Adrenal gland (tissue), 12 donors: ENCODE measurements around the gene TICAM2. TPM values are rescaled to one million over a fixed set of nuclear protein-coding genes. Genes with fewer than 3 reads are reported as not detected.
A peak's percentile ranks its signal among the peaks of the same experiment; 100 is the strongest.

ENCODE experiments used
- DNase-seq, 7 donors: peaks; one replicate each; pipeline ENCODE4 v3.0.0-alpha.2; 2019 to 2020
- H3K27ac ChIP-seq, 5 donors: fragments of 200-600 bp; sonication (generic) in 4 of 5; 1 replicate in 3 of 5; 2 replicates in 2 of 5; pipeline versions ENCODE4 v1.5.1 to v1.8.0; 2016 to 2020; ENCODE audit warnings: mild to moderate bottlenecking in 1 of 5
- H3K27me3 ChIP-seq: fragments of 200-600 bp; 2 replicates; pipeline ENCODE4 v1.8.0; 2021
- H3K36me3 ChIP-seq, 2 donors: fragments of 200-600 bp; replicated peaks in 1 of 2; 1 replicate in 1 of 2; 2 replicates in 1 of 2; pipeline versions ENCODE4 v1.5.1 to v1.8.0; 2018 to 2022
- H3K4me1 ChIP-seq, 2 donors: fragments of 200-600 bp; replicated peaks in 1 of 2; 1 replicate in 1 of 2; 2 replicates in 1 of 2; pipeline versions ENCODE4 v1.5.1 to v1.8.0; 2018 to 2021
- H3K4me3 ChIP-seq, 4 donors: fragments of 200-600 bp; sonication (generic) in 3 of 4; one replicate each; pipeline ENCODE4 v1.5.1; 2016 to 2018
- H3K9me3 ChIP-seq, 3 donors: fragments of 200-600 bp; sonication (generic) in 1 of 3; replicated peaks in 1 of 3; 1 replicate in 2 of 3; 2 replicates in 1 of 3; pipeline versions ENCODE4 v1.5.1 to v1.8.0; 2016 to 2021
- CTCF ChIP-seq, 6 experiments: fragments of 450-650 bp in 4 of 6; fragments of 200-600 bp in 2 of 6; sonication (generic) in 1 of 6; IDR thresholded peaks; 1 replicate in 5 of 6; 2 replicates in 1 of 6; pipeline versions ENCODE4 v1.5.1 to v1.8.0; 2016 to 2021; ENCODE audit warnings: antibody characterized with exemption in 6 of 6, mild to moderate bottlenecking in 2 of 6, moderate library complexity in 1 of 6
- POLR2A ChIP-seq, 2 donors: fragments of 450-650 bp; IDR thresholded peaks; one replicate each; pipeline ENCODE4 v1.6.1; 2017; ENCODE audit warnings: antibody characterized with exemption in 2 of 2, mild to moderate bottlenecking in 2 of 2, moderate library complexity in 1 of 2
- WGBS, 4 donors: extraction: QIAGEN DNeasy Blood & Tissue Kit in 2 of 4; methylation state at CpG; one replicate each; pipeline versions ENCODE4 v1.1.5 to v1.1.7; 2013 to 2017; 5-methylcytosine and 5-hydroxymethylcytosine counted together
- intact Hi-C, 2 donors: fragments of 100-400 bp; cut with DNase I; formaldehyde crosslinking; loops; one replicate each; pipeline versions ENCODE4 v1.14.1 to v1.15.0; 2022 to 2023
- polyA plus RNA-seq, 3 donors: library from polyadenylated mRNA; stranded (reverse); fragments of 200-250 nt in 2 of 3; fragments of 350-450 nt in 1 of 3; fragmentation: Illumina TruSeq in 1 of 3; extraction: RNeasy Lipid Tissue Mini Kit (QIAGEN cat#74804) in 1 of 3; gene quantifications; one replicate each; pipeline ENCODE4 v1.2.3, GENCODE V29; 2013 to 2014
- total RNA-seq, 9 donors: library from RNA; depleted of rRNA in 4 of 9; stranded (reverse); fragments of >200 nt in 4 of 9; fragments of 120-200 nt in 1 of 9; fragmentation: NEBNext Ultra II Directional in 1 of 9; extraction: Animal tissue kit (Norgen Biotek cat#: 25700) in 1 of 9; gene quantifications; one replicate each; pipeline versions ENCODE4 v1.1.0 to v1.2.4, GENCODE V29; 2013 to 2023
- donor health status: healthy with polysubstance abuse.
- donor health status: Bipolar disorder and iron deficiency.
- donor health status: DM: yes; HTN: yes; CAD: no.
- donor health status: DM: no; HTN: no; CAD: no.
- donor health status: DM: no; HTN: no; CAD: no.
- donor health status: DM: yes; HTN: yes; CAD: no.

TICAM2 gene
- total and polyA plus RNA-seq, 12 donors = 1.8 to 9.3 (median 3.5) TPM

- intact Hi-C loops = no loop called here
- H3K9me3 ChIP-seq = no peaks in the 10 kb centered on the region
- H3K27me3 ChIP-seq = no peaks in the 10 kb centered on the region
- DNase-seq = no peak
- TF ChIP-seq CTCF (IDR thresholded peaks at IDR 0.05) (no peak), POLR2A (IDR thresholded peaks at IDR 0.05) (no peak)
- H3K27ac ChIP-seq = no peak overlapping the region
- H3K4me3 ChIP-seq = no peak overlapping the region
- WGBS, 4 donors = 56 to 76% (median 59%) methylated on average over 4 of the region's 4 CpGs
- no peaks in the 10 kb centered on the region for H3K4me1 ChIP-seq
- H3K36me3 ChIP-seq = no peaks in the 10 kb centered on the region
These were observed 50.9 kb downstream of the TICAM2 start for GRCh38 chr5:115551415-115551814.

DNA sequence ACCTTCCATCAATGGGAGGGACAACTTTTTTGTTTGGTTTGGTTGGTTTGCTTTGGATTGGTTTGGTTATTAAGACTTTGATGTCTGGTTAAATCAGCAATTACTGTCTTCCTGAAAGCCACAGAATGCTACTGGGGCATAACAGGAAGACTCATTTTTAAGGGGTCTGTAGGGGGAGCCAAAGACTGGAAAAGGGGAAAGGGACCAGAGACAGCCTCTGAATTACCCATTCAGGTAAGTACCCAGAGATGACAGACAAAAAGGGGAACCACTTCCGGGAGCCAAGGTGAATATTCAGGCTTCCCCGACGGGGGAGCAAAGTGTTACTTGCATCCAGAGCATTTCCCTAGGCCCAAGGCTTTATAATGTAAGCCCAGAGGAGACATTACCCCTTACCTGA lies 53.1 kb downstream of the TICAM2 start:
- no peak for TF ChIP-seq POLR2A (IDR thresholded peaks at IDR 0.05)
- H3K27ac ChIP-seq = no peak overlapping the region
- no peak overlapping the region for H3K4me3 ChIP-seq
- H3K36me3 ChIP-seq = no peaks in the 10 kb centered on the region
- 65 to 88% (median 77%) methylated on average over 3 of the region's 3 CpGs for WGBS, 4 donors
- intact Hi-C loops = no loop called here
- H3K27me3 ChIP-seq = no peaks in the 10 kb centered on the region
- peaks cover 0 to 14% (median 0%) of the 10 kb centered on the region in 3 donors for H3K9me3 ChIP-seq
- no peaks in the 10 kb centered on the region for H3K4me1 ChIP-seq
- DNase-seq = no peak

DNA sequence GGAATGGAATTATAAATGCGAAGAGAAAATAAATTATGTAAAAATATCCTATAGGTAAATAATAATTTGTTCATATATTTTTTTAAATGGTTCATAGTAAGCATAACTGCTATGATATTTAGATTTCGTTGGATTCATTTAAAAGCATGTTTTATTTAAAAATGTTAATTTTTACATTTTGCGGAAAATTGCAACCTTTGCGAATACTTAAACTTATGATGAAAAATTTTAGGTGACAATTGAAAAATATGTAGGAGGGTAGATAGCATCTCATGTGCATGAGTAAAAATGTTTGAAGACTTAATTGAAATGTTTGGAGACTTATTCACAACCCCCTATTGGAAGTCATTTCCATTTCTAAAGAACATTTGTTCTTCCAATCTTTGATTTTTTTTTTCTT lies 53.6 kb downstream of the TICAM2 start:
- no peaks in the 10 kb centered on the region for H3K27me3 ChIP-seq
- intact Hi-C loops = no loop called here
- 90 to 95% (median 91%) methylated on average over 4 of the region's 4 CpGs for WGBS, 4 donors
- H3K36me3 ChIP-seq = no peaks in the 10 kb centered on the region
- no peak overlapping the region for H3K27ac ChIP-seq
- H3K4me3 ChIP-seq = no peak overlapping the region
- H3K9me3 ChIP-seq = peaks cover 0 to 14% (median 0%) of the 10 kb centered on the region in 3 donors
- no peaks in the 10 kb centered on the region for H3K4me1 ChIP-seq
- DNase-seq = no peak
- TF ChIP-seq CTCF (IDR thresholded peaks at IDR 0.05) = no peak
- TF ChIP-seq POLR2A (IDR thresholded peaks at IDR 0.05) = no peak

- TF ChIP-seq POLR2A (IDR thresholded peaks at IDR 0.05) (no peak), CTCF (IDR thresholded peaks at IDR 0.05) (no peak)
- Histone ChIP-seq H3K36me3 (peaks cover 0 to 10% of the 10 kb centered on the region in 2 donors), H3K9me3 (peaks cover 0 to 14% (median 0%) of the 10 kb centered on the region in 3 donors), H3K27ac (peak overlapping the region in 1 of 5 donors; percentile 99), H3K4me3 (peak overlapping the region in 1 of 4 donors; percentile 66), H3K4me1 (peaks cover 17 to 30% of the 10 kb centered on the region in 2 donors), H3K27me3 (no peaks in the 10 kb centered on the region)
- no peak for DNase-seq
- intact Hi-C loops = no loop called here
- WGBS, 4 donors = 94 to 98% (median 97%) methylated on average over 9 of the region's 9 CpGs
These were observed 56.9 kb downstream of the TICAM2 start for GRCh38 chr5:115545351-115545882.
